ENCODE data around the gene HOXD11.

DNA sequence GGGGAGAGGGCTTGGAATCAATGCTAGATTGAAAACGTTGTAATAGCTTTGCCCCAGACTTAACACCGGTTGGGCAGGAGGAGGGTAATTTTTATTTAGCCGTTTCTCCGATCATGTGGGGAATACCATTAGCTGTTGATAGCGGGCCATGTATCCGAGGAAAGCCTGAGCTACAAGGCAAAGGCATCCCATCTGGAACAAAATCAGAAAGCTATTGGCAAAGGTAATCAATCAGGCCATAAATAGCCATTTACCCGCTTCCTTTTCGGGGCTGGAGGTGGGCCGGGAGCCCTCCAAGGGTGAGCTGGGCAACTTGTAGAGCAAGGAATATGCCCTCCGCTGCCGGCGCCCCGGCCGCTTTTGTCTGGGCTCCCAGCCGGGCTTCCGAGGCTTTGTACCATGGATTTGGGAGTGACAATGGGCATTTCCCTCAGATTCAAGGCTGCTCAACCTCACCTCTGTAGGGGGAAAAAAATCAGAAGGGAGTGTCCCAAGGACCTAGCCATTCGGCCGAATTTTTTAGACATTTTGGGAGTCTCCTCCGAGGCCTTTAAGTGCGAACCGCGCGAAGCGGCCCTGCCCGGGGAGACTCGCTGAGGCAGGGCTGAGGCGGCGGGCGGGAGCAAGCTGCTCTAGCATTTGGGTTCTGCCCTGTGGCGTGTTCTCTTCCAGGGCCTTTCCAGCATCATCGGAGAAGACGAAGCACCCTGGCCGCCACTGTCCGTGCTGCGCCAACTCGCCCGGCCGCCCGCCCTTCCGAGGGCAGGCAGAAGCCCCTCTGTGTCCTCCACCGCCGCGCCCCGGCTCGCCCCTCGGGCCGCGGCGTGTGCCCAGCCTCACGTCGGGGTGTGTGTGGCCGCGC, 14.3 kb downstream of the HOXD11 start:
- TF ChIP-seq, protein P1, sequence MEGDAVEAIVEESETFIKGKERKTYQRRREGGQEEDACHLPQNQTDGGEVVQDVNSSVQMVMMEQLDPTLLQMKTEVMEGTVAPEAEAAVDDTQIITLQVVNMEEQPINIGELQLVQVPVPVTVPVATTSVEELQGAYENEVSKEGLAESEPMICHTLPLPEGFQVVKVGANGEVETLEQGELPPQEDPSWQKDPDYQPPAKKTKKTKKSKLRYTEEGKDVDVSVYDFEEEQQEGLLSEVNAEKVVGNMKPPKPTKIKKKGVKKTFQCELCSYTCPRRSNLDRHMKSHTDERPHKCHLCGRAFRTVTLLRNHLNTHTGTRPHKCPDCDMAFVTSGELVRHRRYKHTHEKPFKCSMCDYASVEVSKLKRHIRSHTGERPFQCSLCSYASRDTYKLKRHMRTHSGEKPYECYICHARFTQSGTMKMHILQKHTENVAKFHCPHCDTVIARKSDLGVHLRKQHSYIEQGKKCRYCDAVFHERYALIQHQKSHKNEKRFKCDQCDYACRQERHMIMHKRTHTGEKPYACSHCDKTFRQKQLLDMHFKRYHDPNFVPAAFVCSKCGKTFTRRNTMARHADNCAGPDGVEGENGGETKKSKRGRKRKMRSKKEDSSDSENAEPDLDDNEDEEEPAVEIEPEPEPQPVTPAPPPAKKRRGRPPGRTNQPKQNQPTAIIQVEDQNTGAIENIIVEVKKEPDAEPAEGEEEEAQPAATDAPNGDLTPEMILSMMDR (conservative IDR thresholded peaks at IDR 0.05; ENCODE audit: low read depth, low read length) = no peak
- TF ChIP-seq EZH2 (IDR thresholded peaks at IDR 0.05; ENCODE audit: borderline replicate concordance, low read depth, low read length, poor library complexity, severe bottlenecking) = no peak
